Measurements from ENCODE around the gene SFMBT2.
A peak's percentile ranks its signal among the peaks of the same experiment; 100 is the strongest.

The SFMBT2 gene

DNA sequence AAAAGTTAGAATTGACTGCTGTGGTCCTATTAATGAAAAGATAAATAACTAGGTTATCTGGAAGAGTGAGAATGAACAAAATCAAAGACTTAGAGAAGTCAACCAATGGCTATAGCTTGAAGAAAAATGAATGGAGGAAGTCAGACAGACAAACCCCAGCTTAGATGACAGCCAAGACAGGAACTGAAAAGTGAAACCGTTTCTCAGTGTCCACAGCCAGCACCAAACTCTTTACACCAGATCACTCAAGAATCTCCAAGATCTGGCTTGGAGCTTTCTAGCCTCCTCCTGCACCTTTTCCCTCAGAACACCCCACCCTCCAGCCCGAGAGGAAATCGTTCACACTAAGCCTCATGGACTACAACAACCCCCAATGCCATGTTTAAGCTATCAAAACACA is 167.0 kb downstream of the SFMBT2 start:
- no peak overlapping the region for H4K12ac ChIP-seq (ENCODE audit: low read depth, low read length)
- peaks cover 0 to 2% of the 10 kb centered on the region in 2 experiments for H3K36me3 ChIP-seq (ENCODE audit: control insufficient read depth in 1 of 2, insufficient read depth in 2 of 2, low read length in 2 of 2)
- H3K9me3 ChIP-seq (ENCODE audit: insufficient read depth, low read depth, low read length) = no peaks in the 10 kb centered on the region
- no peak overlapping the region for H3K4me3 ChIP-seq (ENCODE audit: low read depth, low read length)
- H2AFZ ChIP-seq (ENCODE audit: insufficient read depth, low read length, poor library complexity) = no peak overlapping the region
- H2BK12ac ChIP-seq (ENCODE audit: low read length) = no peak overlapping the region
- no peaks in the 10 kb centered on the region for H3K4me1 ChIP-seq (ENCODE audit: control insufficient read depth in 1 of 2, insufficient read depth in 2 of 2, low read length in 2 of 2)
- H3K27ac ChIP-seq (ENCODE audit: low read depth, low read length) = no peak overlapping the region
- no CpG with 5 or more reads among the region's 3 CpGs for WGBS (ENCODE audit: extremely low coverage, insufficient coverage, insufficient read length)
- H2BK120ac ChIP-seq (ENCODE audit: insufficient read depth, low read length, poor library complexity) = no peak overlapping the region
- H4K91ac ChIP-seq (ENCODE audit: low read depth, low read length) = no peak overlapping the region
- H3K14ac ChIP-seq (ENCODE audit: low read length) = no peak overlapping the region
- no peak overlapping the region for H4K8ac ChIP-seq (ENCODE audit: low read depth, low read length)
- no peaks in the 10 kb centered on the region for H3K79me2 ChIP-seq (ENCODE audit: control insufficient read depth, insufficient read depth, low read length, poor library complexity)
- H2AK5ac ChIP-seq (ENCODE audit: low read length) = no peak overlapping the region
- DNase-seq = no peak
- H3K4ac ChIP-seq (ENCODE audit: low read depth, low read length) = no peak overlapping the region
- no peak overlapping the region for H3K9ac ChIP-seq (ENCODE audit: low read length)
- no peaks in the 10 kb centered on the region for H3K79me1 ChIP-seq (ENCODE audit: low read length)
- H3K23ac ChIP-seq (ENCODE audit: low read length) = no peak overlapping the region
- no peak overlapping the region for H2BK5ac ChIP-seq (ENCODE audit: low read depth, low read length, poor library complexity)
- no peaks in the 10 kb centered on the region for H3K27me3 ChIP-seq (ENCODE audit: insufficient read depth, low read length)
- H3K4me2 ChIP-seq (ENCODE audit: low read length) = no peak overlapping the region
- no peak overlapping the region for H3K18ac ChIP-seq (ENCODE audit: low read length)

DNA sequence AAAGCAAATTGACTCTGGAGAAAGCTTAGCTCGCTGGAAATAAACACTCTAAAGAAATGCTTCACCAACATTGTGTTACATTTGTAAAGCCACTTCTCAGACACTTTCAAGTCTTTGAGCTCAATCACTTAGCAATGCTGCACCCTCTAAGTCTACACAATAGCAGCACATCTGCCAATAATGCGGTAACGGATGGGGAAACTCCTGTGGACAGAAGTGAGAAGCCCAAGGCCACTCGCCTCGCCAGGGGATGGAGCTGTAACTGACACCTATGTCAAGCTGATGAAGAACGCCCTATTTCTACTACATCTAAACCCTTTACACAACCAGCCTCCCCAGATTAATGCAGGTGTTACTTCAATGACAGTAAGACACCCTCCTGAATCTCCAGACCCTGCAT is 167.7 kb downstream of the SFMBT2 start:
- Histone ChIP-seq H3K4me1 (ENCODE audit: control insufficient read depth in 1 of 2, insufficient read depth in 2 of 2, low read length in 2 of 2) (no peaks in the 10 kb centered on the region), H2BK5ac (ENCODE audit: low read depth, low read length, poor library complexity) (no peak overlapping the region), H2BK12ac (ENCODE audit: low read length) (no peak overlapping the region), H3K18ac (ENCODE audit: low read length) (no peak overlapping the region), H3K79me2 (ENCODE audit: control insufficient read depth, insufficient read depth, low read length, poor library complexity) (no peaks in the 10 kb centered on the region), H3K4me3 (ENCODE audit: low read depth, low read length) (no peak overlapping the region), H3K4me2 (ENCODE audit: low read length) (no peak overlapping the region), H3K27ac (ENCODE audit: low read depth, low read length) (no peak overlapping the region), H3K36me3 (ENCODE audit: control insufficient read depth in 1 of 2, insufficient read depth in 2 of 2, low read length in 2 of 2) (peaks cover 0 to 2% of the 10 kb centered on the region in 2 experiments), H3K9me3 (ENCODE audit: insufficient read depth, low read depth, low read length) (no peaks in the 10 kb centered on the region), H3K27me3 (ENCODE audit: insufficient read depth, low read length) (no peaks in the 10 kb centered on the region), H2BK120ac (ENCODE audit: insufficient read depth, low read length, poor library complexity) (no peak overlapping the region), H3K23ac (ENCODE audit: low read length) (no peak overlapping the region), H4K8ac (ENCODE audit: low read depth, low read length) (no peak overlapping the region), H2AK5ac (ENCODE audit: low read length) (no peak overlapping the region), H3K4ac (ENCODE audit: low read depth, low read length) (no peak overlapping the region), H2AFZ (ENCODE audit: insufficient read depth, low read length, poor library complexity) (no peak overlapping the region), H4K12ac (ENCODE audit: low read depth, low read length) (no peak overlapping the region), H3K14ac (ENCODE audit: low read length) (no peak overlapping the region), H4K91ac (ENCODE audit: low read depth, low read length) (no peak overlapping the region), H3K79me1 (ENCODE audit: low read length) (no peaks in the 10 kb centered on the region), H3K9ac (ENCODE audit: low read length) (peak overlapping the region; percentile 33)
- no peak for DNase-seq
- no CpG with 5 or more reads among the region's 6 CpGs for WGBS (ENCODE audit: extremely low coverage, insufficient coverage, insufficient read length)

DNA sequence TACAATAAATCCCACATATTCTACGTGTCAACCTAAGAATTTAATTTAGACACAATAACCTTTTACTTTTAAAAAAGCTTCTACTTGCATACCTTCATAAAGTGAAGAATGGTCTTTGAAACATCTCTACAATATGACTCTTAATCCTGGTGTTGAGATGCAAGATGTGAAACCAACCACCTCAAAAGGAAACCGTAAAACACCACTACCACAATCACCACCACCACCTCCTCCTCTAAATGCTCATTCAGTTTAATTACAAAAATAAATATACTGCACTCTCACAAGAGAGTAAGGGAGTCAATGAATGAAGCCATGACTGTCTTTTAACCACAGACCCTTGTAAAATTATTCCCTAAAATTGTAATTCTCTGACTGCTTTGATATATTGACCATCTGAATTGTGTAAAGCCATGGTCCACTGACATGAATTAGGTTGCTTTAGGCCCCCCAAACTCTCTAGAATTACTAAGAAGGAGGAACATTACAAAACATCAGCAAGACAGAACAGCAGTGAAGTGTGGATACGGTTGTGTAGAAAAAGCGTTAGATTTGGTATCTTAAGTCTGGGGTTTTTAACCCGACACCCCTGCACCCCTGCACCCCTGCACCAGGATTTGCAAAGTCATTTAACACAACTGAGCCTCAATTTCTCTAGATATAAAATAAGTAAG is 171.4 kb downstream of the SFMBT2 start:
- Histone ChIP-seq H2BK12ac (ENCODE audit: low read length) (no peak overlapping the region), H2AFZ (ENCODE audit: insufficient read depth, low read length, poor library complexity) (no peak overlapping the region), H3K4me1 (ENCODE audit: control insufficient read depth in 1 of 2, insufficient read depth in 2 of 2, low read length in 2 of 2) (no peaks in the 10 kb centered on the region), H2AK5ac (ENCODE audit: low read length) (no peak overlapping the region), H4K12ac (ENCODE audit: low read depth, low read length) (no peak overlapping the region), H2BK120ac (ENCODE audit: insufficient read depth, low read length, poor library complexity) (no peak overlapping the region), H3K4me2 (ENCODE audit: low read length) (no peak overlapping the region), H3K27ac (ENCODE audit: low read depth, low read length) (no peak overlapping the region), H3K18ac (ENCODE audit: low read length) (no peak overlapping the region), H3K36me3 (ENCODE audit: control insufficient read depth in 1 of 2, insufficient read depth in 2 of 2, low read length in 2 of 2) (no peaks in the 10 kb centered on the region), H3K23ac (ENCODE audit: low read length) (no peak overlapping the region), H4K91ac (ENCODE audit: low read depth, low read length) (no peak overlapping the region), H3K4me3 (ENCODE audit: low read depth, low read length) (no peak overlapping the region), H2BK5ac (ENCODE audit: low read depth, low read length, poor library complexity) (no peak overlapping the region), H3K79me2 (ENCODE audit: control insufficient read depth, insufficient read depth, low read length, poor library complexity) (no peaks in the 10 kb centered on the region), H3K9me3 (ENCODE audit: insufficient read depth, low read depth, low read length) (no peaks in the 10 kb centered on the region), H3K14ac (ENCODE audit: low read length) (no peak overlapping the region), H4K8ac (ENCODE audit: low read depth, low read length) (no peak overlapping the region), H3K4ac (ENCODE audit: low read depth, low read length) (no peak overlapping the region), H3K79me1 (ENCODE audit: low read length) (no peaks in the 10 kb centered on the region), H3K9ac (ENCODE audit: low read length) (no peak overlapping the region), H3K27me3 (ENCODE audit: insufficient read depth, low read length) (no peaks in the 10 kb centered on the region)
- no CpG with 5 or more reads among the region's 5 CpGs for WGBS (ENCODE audit: extremely low coverage, insufficient coverage, insufficient read length)
- no peak for DNase-seq

DNA sequence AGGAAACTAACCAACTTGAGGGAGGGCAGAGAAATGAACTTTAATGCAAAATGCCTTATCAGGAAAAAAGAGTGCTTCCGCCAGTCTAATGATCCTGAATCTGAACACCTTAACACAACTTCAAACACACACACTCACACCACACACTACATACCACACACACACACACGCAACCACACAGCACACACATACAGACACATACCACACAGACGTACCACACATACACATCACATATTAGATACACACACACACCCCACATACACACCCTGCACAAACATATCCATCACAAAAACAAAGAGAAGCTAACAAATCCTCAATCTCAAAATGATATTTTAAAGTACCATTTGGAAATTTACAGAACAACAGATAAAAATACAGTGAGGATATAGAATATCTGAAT is 175.5 kb downstream of the SFMBT2 start:
- WGBS (ENCODE audit: extremely low coverage, insufficient coverage, insufficient read length) = 100% methylated on average over 2 of the region's 3 CpGs
- no peak overlapping the region for H3K4me3 ChIP-seq (ENCODE audit: low read depth, low read length)

More for the DNA sequence above, 175.5 kb downstream of the SFMBT2 start:
- H3K27me3 ChIP-seq (ENCODE audit: insufficient read depth, low read length) = no peaks in the 10 kb centered on the region
- no peak overlapping the region for H2BK5ac ChIP-seq (ENCODE audit: low read depth, low read length, poor library complexity)
- H3K27ac ChIP-seq (ENCODE audit: low read depth, low read length) = no peak overlapping the region
- no peak overlapping the region for H4K8ac ChIP-seq (ENCODE audit: low read depth, low read length)
- no peak overlapping the region for H4K12ac ChIP-seq (ENCODE audit: low read depth, low read length)
- H2BK120ac ChIP-seq (ENCODE audit: insufficient read depth, low read length, poor library complexity) = no peak overlapping the region
- H3K4ac ChIP-seq (ENCODE audit: low read depth, low read length) = no peak overlapping the region
- H3K79me1 ChIP-seq (ENCODE audit: low read length) = no peaks in the 10 kb centered on the region
- H3K9me3 ChIP-seq (ENCODE audit: insufficient read depth, low read depth, low read length) = no peaks in the 10 kb centered on the region
- no peaks in the 10 kb centered on the region for H3K79me2 ChIP-seq (ENCODE audit: control insufficient read depth, insufficient read depth, low read length, poor library complexity)
- no peak overlapping the region for H2AK5ac ChIP-seq (ENCODE audit: low read length)
- H4K91ac ChIP-seq (ENCODE audit: low read depth, low read length) = no peak overlapping the region
- H2BK12ac ChIP-seq (ENCODE audit: low read length) = no peak overlapping the region
- H3K14ac ChIP-seq (ENCODE audit: low read length) = no peak overlapping the region
- DNase-seq = no peak
- no peaks in the 10 kb centered on the region for H3K36me3 ChIP-seq (ENCODE audit: control insufficient read depth in 1 of 2, insufficient read depth in 2 of 2, low read length in 2 of 2)
- H3K18ac ChIP-seq (ENCODE audit: low read length) = no peak overlapping the region
- no peak overlapping the region for H3K9ac ChIP-seq (ENCODE audit: low read length)
- no peak overlapping the region for H2AFZ ChIP-seq (ENCODE audit: insufficient read depth, low read length, poor library complexity)
- H3K23ac ChIP-seq (ENCODE audit: low read length) = peak overlapping the region; percentile 95
- H3K4me1 ChIP-seq (ENCODE audit: control insufficient read depth in 1 of 2, insufficient read depth in 2 of 2, low read length in 2 of 2) = peaks cover 4 to 7% of the 10 kb centered on the region in 2 experiments
- H3K4me2 ChIP-seq (ENCODE audit: low read length) = no peak overlapping the region

Measured in trophoblast cell (in vitro differentiated cells and primary cell).